Loucy (cell line): Measurements from ENCODE around the gene ZDHHC16.
"Not testable (repeated sequence)": the region's sequence is repeated elsewhere in the genome, so short reads cannot be mapped to it uniquely, and the experiment has no call there.

Experiments
- H2AFZ ChIP-seq: fragments of 200-600 bp; sonication (generic); 2 replicates; pipeline ENCODE4 v1.6.0; 2016; ENCODE audit warnings: antibody characterized with exemption, mild to moderate bottlenecking, low read length, moderate library complexity
- H3F3A ChIP-seq: fragments of 200-600 bp; 2 replicates; pipeline ENCODE4 v1.6.0; 2016; ENCODE audit warnings: antibody characterized with exemption, low read depth, mild to moderate bottlenecking
- H3K27me3 ChIP-seq: fragments of 200-600 bp; sonication (generic); 2 replicates; pipeline ENCODE4 v1.6.1; 2014; ENCODE audit warnings: low read length, mild to moderate bottlenecking; ENCODE audit not compliant: insufficient read depth, poor library complexity, severe bottlenecking
- H3K36me3 ChIP-seq: fragments of 200-600 bp; sonication (generic); 2 replicates; pipeline ENCODE4 v1.6.1; 2016; ENCODE audit warnings: low read length; ENCODE audit not compliant: insufficient read depth
- H3K4me1 ChIP-seq: fragments of 200-600 bp; sonication (generic); 2 replicates; pipeline ENCODE4 v1.5.1; 2014; ENCODE audit warnings: low read length, mild to moderate bottlenecking; ENCODE audit not compliant: insufficient read depth, poor library complexity, severe bottlenecking
- H3K4me2 ChIP-seq: fragments of 200-600 bp; sonication (generic); 2 replicates; pipeline ENCODE4 v1.6.0; 2014; ENCODE audit warnings: antibody characterized with exemption, low read length, low read depth, mild to moderate bottlenecking; ENCODE audit not compliant: poor library complexity, severe bottlenecking
- H3K4me3 ChIP-seq: fragments of 200-600 bp; sonication (generic); 2 replicates; pipeline ENCODE4 v1.5.1; 2014; ENCODE audit warnings: low read length, mild to moderate bottlenecking, mixed read lengths; ENCODE audit not compliant: poor library complexity, severe bottlenecking
- H3K79me2 ChIP-seq: fragments of 200-600 bp; sonication (generic); 2 replicates; pipeline ENCODE4 v1.6.1; 2014; ENCODE audit warnings: low read length; ENCODE audit not compliant: insufficient read depth
- H3K9ac ChIP-seq: fragments of 200-600 bp; sonication (generic); 2 replicates; pipeline ENCODE4 v1.6.0; 2014; ENCODE audit warnings: mild to moderate bottlenecking, low read depth, low read length, moderate library complexity; ENCODE audit not compliant: poor library complexity, severe bottlenecking
- H3K9me2 ChIP-seq: fragments of 200-600 bp; sonication (generic); replicated peaks from 2 replicates; pipeline ENCODE4 v1.6.1; 2016; ENCODE audit warnings: low read depth, low read length, mixed read lengths
- H3K9me3 ChIP-seq: fragments of 200-600 bp; sonication (generic); 2 replicates; pipeline ENCODE4 v1.6.1; 2014; ENCODE audit warnings: mild to moderate bottlenecking, antibody characterized with exemption, low read length, low read depth; ENCODE audit not compliant: insufficient read depth
- H4K20me1 ChIP-seq: fragments of 200-600 bp; sonication (generic); 2 replicates; pipeline ENCODE4 v1.6.0; 2014; ENCODE audit warnings: antibody characterized with exemption, low read length, mild to moderate bottlenecking; ENCODE audit not compliant: insufficient read depth, poor library complexity, severe bottlenecking
- EZH2phosphoT487 ChIP-seq: fragments of 200-600 bp; IDR thresholded peaks from 2 replicates; pipeline ENCODE4 v1.6.1; 2018; ENCODE audit warnings: antibody characterized with exemption, mild to moderate bottlenecking, moderate library complexity, borderline replicate concordance
- TF ChIP-seq, protein P1 (sequence below): fragments of 200-600 bp; sonication (generic); conservative IDR thresholded peaks from 2 replicates; pipeline ENCODE4 v1.5.1; 2014; ENCODE audit warnings: mild to moderate bottlenecking, antibody characterized with exemption, low read length

Gene ZDHHC16

DNA sequence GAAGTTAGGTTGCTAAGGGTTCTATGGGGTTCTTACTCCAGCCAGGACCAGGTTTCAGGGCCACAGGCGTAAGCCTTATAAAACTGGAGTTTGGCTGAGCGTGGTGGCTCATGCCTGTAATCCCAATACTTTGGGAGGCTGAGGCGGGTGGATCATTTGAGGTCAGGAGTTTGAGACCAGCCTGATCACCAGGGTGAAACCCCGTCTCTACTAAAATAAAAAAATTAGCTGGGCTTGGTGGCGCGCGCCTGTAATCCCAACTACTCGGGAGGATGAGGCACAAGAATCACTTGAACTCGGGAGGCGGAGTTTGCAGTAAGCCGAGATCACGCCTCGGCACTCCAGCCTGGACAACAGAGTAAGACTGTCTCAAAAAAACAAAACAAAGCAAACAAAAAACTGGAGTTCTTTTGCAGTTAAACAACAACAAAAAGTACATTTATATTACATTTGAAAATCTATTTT, 44.5 kb upstream of the ZDHHC16 start:
- Histone ChIP-seq H3K27me3 (no peaks in the 10 kb centered on the region), H3F3A (no peaks in the 10 kb centered on the region), H3K36me3 (no peaks in the 10 kb centered on the region), H3K4me1 (peaks cover 12% of the 10 kb centered on the region), H3K9me3 (no peaks in the 10 kb centered on the region), H3K4me3 (peak overlapping the region; percentile 88), H3K79me2 (0 out of 2 replicates have a peak, but pooled peaks cover 3% of the 10 kb centered on the region), H3K9ac (no peak overlapping the region), H2AFZ (peak overlapping the region; percentile 96), H4K20me1 (no peaks in the 10 kb centered on the region), H3K4me2 (peak overlapping the region; percentile 97), H3K9me2 (no peaks in the 10 kb centered on the region)
- TF ChIP-seq, protein P1, sequence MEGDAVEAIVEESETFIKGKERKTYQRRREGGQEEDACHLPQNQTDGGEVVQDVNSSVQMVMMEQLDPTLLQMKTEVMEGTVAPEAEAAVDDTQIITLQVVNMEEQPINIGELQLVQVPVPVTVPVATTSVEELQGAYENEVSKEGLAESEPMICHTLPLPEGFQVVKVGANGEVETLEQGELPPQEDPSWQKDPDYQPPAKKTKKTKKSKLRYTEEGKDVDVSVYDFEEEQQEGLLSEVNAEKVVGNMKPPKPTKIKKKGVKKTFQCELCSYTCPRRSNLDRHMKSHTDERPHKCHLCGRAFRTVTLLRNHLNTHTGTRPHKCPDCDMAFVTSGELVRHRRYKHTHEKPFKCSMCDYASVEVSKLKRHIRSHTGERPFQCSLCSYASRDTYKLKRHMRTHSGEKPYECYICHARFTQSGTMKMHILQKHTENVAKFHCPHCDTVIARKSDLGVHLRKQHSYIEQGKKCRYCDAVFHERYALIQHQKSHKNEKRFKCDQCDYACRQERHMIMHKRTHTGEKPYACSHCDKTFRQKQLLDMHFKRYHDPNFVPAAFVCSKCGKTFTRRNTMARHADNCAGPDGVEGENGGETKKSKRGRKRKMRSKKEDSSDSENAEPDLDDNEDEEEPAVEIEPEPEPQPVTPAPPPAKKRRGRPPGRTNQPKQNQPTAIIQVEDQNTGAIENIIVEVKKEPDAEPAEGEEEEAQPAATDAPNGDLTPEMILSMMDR, result no peak
- TF ChIP-seq EZH2phosphoT487, result no peak

DNA sequence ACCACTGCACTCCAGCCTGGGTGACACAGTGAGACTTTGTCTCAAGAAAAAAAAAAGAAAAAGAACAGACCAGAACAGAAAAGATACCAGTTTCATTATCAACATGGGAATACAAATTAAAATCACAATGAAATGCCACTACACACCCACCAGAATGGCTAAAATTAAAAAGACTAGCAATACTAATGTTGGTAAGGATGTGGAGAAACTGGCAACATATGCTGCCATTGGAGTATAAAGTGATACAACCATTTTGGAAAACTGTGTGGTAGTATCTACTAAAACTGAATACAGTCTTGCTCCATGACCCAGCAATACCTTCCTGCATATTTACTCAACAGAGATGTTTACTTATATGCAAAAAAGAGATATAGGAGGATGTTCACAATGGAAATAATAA, 41.9 kb upstream of the ZDHHC16 start:
- H3K79me2 ChIP-seq, result 0 out of 2 replicates have a peak, but pooled peaks cover 3% of the 10 kb centered on the region
- H3K9me3 ChIP-seq, result no peaks in the 10 kb centered on the region

DNA sequence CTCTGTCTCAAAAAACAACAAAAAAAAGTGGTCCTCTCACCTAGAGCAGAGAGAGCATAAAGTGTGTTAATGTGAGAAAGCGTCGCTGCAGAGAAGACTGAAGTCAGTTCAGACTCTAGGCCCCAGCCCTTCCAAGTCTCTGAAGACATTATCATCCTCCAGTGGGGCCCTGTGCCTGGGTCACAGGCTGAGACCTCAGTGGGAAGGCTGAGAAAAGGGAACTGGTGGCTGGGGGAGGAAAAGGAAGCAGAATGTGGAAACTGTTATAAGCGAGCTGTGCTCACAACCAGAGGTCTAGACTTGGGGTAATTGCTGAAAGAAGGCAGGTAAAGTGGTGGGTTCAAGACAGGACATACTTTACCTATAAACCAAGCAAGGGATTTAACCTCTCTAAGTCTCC, 39.9 kb upstream of the ZDHHC16 start:
- H3K4me2 ChIP-seq, result no peak overlapping the region
- H3K4me3 ChIP-seq, result no peak overlapping the region
- H3F3A ChIP-seq, result no peaks in the 10 kb centered on the region
- no peaks in the 10 kb centered on the region for H3K36me3 ChIP-seq
- no peaks in the 10 kb centered on the region for H3K79me2 ChIP-seq
- TF ChIP-seq, protein P1, result no peak
- TF ChIP-seq EZH2phosphoT487, result no peak
- H3K4me1 ChIP-seq, result peaks cover 4% of the 10 kb centered on the region
- H3K27me3 ChIP-seq, result no peaks in the 10 kb centered on the region
- H2AFZ ChIP-seq, result no peak overlapping the region
- H3K9me2 ChIP-seq, result no peaks in the 10 kb centered on the region
- no peaks in the 10 kb centered on the region for H4K20me1 ChIP-seq
- no peaks in the 10 kb centered on the region for H3K9me3 ChIP-seq
- no peak overlapping the region for H3K9ac ChIP-seq

More for the DNA sequence above, 41.9 kb upstream of the ZDHHC16 start:
- no peak overlapping the region for H3K4me2 ChIP-seq
- no peaks in the 10 kb centered on the region for H3F3A ChIP-seq
- no peaks in the 10 kb centered on the region for H3K36me3 ChIP-seq
- H2AFZ ChIP-seq, result no peak overlapping the region
- TF ChIP-seq, protein P1, result no peak
- no peak for TF ChIP-seq EZH2phosphoT487
- no peak overlapping the region for H3K9ac ChIP-seq
- no peaks in the 10 kb centered on the region for H3K9me2 ChIP-seq
- no peak overlapping the region for H3K4me3 ChIP-seq
- peaks cover 12% of the 10 kb centered on the region for H3K4me1 ChIP-seq
- H3K27me3 ChIP-seq, result no peaks in the 10 kb centered on the region
- H4K20me1 ChIP-seq, result no peaks in the 10 kb centered on the region

DNA sequence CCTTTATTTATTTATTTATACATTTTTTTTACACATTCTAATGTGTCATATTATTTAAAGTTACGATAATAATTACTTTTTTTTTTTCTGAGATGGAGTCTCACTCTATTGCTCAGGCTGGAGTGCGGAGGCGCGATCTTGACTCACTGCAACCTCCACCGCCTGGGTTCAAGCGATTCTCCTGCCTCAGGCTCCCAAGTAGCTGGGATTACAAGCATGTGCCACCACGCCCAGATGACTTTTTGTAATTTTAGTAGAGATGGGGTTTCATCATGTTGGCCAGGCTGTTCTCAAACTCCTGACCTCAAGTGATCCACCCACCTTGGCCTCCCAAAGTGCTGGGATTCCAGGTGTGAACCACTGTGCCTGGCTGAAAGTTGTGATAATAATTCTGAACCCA, 39.5 kb upstream of the ZDHHC16 start:
- not testable (repeated sequence) for H3K4me2 ChIP-seq, H3K4me3 ChIP-seq, H2AFZ ChIP-seq, H3F3A ChIP-seq, H3K9ac ChIP-seq, H3K4me1 ChIP-seq, H3K27me3 ChIP-seq, H4K20me1 ChIP-seq, H3K9me3 ChIP-seq, H3K79me2 ChIP-seq, H3K36me3 ChIP-seq, H3K9me2 ChIP-seq
